CD4-positive, alpha-beta T cell treated with Interleukin-4 for 4 hours (primary cell): Measurements from ENCODE around the gene CEACAM4.
A peak's percentile ranks its signal among the peaks of the same experiment; 100 is the strongest.

ENCODE experiments used
- DNase-seq: peaks from one replicate; pipeline ENCODE4 v3.0.0-alpha.2; 2020

CEACAM4 gene

GRCh38 chr19:41626877-41627276, at the start of gene CEACAM4:
Gene CEACAM4, minus strand, starts transcription at chr19:41627074. Its CDS starts 111 bp downstream, at chr19:41626963.
- peak; percentile 6 for DNase-seq

- DNase-seq, result no peak
Measured at GRCh38 chr19:41671486-41671885, 44.6 kb upstream of the CEACAM4 start.

- DNase-seq, result no peak
Measured at GRCh38 chr19:41670755-41671154, 43.9 kb upstream of the CEACAM4 start.

DNA sequence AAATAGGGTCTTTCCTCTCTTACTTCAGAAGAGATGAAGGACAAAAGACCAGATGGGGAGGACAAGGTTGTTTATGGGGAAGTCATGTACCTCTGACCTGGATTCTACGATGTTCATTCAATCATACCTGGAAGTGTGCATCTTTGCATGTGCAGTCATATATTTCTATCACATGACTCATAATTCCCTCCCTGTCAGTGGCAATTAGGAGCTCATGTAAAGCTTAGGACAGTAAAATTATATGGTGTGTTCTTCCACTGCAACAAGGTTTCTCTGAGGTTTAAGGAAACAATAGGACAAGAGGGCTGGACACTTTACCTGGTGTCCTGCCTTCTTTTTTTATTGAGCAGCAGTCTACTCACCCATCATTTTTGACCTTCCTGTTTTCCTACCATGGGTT, 41.4 kb upstream of the CEACAM4 start:
- DNase-seq, result no peak

GRCh38 chr19:41666075-41666474, 39.2 kb upstream of the CEACAM4 start:
- DNase-seq, result no peak

- DNase-seq, result no peak
Measured at GRCh38 chr19:41657157-41657556, 30.3 kb upstream of the CEACAM4 start.

DNA sequence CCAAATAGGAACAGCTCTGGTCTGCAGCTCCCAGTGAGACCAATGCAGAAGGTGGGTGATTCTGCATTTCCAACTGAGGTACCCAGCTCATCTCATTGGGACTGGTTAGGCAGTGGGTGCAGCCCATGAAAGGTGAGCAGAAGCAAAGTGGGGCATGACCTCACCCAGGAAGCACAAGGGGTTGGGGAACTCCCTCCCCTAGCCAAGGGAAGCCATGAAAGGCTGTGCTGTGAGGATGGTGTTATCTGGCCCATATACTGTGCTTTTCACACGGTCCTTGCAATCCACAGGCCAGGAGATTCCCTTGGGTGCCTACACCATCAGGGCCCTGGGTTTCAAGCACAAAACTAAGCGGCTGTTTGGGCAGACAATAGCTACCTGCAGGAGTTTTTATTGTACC, 29.9 kb upstream of the CEACAM4 start:
- DNase-seq, result peak; percentile 4

DNA sequence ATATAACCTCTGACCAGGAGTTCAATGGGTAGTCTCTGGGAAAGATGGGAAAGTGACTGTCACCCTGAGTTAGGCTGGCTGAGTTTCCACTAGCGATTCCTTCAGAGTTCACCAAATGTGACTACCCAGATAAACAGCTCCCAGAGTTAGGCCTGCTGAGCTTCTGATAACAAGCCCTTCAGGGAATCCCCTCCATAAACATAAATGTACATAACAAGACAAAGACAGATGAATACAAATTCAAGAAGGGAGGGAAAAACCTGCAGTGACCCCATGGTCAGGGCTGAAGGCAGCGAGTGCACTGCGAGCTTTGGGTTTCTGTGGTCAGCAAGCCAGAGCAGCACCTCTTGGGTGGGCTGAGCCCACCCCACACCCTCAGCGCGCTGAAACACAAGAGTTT, 25.4 kb upstream of the CEACAM4 start:
- no peak for DNase-seq

GRCh38 chr19:41649827-41650226, 23.0 kb upstream of the CEACAM4 start:
- DNase-seq, result no peak

DNA sequence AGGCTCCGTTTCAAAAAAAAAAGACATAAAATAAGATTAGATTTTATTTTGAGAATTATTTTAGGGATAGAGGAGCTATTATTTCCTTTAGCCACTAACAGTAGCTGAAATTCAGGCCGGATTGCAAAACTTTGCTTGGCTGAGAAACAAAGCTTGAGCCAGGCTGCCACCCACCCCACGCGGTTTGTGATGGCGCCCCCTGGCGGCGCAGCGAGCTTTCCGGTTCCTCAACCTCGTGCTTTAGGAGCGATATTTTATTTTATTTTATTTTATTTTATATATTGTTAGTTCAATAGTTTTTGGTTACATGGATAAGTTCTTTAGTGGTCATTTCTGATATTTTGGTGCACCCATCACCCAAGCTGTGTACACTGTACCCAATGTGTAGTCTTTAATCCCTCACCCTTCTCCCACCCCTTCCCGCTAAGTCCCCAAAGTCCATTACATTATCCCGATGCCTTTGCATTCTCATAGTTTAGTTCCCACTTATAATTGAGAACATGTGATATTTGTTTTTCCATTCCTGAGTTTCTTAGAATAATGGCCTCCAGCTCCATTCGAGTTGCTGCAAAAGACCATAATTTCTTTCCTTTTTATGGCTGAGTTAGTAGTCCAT, 19.8 kb upstream of the CEACAM4 start:
- DNase-seq, result no peak

- DNase-seq, result peak; percentile 74
Measured at GRCh38 chr19:41641879-41642485, 15.1 kb upstream of the CEACAM4 start.

GRCh38 chr19:41638641-41639081, 11.8 kb upstream of the CEACAM4 start:
- DNase-seq, result no peak

GRCh38 chr19:41637484-41637883, 10.6 kb upstream of the CEACAM4 start:
- no peak for DNase-seq

DNA sequence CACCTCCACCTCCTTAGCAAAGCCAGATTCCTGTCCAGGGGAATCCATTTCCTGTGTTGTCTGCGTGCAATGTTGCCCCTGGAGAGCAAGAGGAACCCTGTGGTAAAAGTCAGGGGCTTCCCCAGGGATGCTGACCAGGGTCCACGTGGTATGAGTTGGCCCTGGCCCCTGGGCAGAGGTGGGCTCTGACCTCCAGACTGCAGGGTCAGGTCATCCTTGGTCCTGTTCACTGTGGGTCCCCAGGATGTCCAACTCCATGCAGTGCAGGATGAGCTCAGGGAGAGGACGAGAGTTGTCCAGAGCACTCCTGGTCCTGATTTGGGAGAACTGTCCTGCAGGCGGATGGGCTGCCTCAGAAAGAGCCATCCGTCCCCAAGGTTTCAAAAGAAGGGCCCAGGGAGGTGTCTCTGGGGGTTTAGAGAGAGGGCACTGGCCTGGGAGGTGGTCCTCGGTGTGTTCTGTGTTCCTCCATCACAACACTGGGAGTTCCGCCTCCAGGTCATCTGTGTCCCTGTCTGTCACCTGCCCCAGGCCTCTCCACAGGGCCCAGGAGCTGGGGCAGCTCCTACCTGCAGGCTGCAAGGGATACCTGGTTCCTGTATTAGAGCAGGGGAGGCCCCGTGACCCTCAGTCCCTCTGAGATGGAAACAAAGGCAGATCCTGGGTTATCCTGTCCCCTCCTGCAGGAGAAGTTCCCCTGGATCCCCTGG, 1.2 kb upstream of the CEACAM4 start:
- DNase-seq, result no peak

DNA sequence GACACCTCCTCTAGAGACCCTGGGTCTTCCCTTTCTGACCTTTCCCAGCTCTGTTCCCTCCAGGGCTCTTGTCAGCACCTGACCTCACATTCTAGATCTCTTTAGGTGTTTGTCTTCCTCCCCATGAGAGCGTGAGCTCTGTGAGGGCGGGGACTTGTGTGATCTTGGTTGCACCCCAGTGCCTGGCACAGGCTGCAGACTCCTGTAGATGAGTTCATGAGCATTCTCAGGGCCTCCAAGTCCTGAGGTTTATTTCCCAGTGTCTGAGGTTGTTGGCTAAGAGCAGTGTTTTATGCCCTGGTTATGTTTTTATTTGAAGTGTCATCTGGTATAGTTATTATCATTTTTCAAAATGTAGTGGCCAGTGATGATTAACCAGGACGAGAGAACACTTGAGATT, 596 bp downstream of the CEACAM4 start:
- no peak for DNase-seq

DNA sequence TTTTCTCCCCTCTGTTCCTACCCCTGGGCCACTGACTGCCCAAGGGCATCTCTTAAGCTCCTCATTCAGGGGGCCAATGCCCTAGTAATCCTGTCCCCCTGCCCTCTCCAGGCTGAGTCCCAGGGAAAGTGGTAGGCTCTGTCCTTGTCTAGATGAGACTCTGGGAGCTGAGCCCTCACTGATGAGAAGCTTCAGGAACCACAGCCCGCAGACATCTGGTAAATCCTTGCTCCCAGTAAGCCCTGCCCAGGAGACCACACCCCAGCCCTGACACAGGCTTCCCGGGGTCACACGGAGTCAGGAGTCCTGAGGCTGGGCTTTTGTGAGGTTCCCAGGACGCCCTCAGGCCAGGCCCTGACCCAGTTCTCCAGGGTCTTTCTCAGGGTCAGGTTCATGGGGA, 1.9 kb downstream of the CEACAM4 start:
- no peak for DNase-seq

GRCh38 chr19:41624515-41624914, 2.4 kb downstream of the CEACAM4 start:
- DNase-seq, result no peak

- no peak for DNase-seq
Measured at GRCh38 chr19:41623360-41623759, 3.5 kb downstream of the CEACAM4 start.

GRCh38 chr19:41621654-41622053, 5.2 kb downstream of the CEACAM4 start:
- no peak for DNase-seq

DNA sequence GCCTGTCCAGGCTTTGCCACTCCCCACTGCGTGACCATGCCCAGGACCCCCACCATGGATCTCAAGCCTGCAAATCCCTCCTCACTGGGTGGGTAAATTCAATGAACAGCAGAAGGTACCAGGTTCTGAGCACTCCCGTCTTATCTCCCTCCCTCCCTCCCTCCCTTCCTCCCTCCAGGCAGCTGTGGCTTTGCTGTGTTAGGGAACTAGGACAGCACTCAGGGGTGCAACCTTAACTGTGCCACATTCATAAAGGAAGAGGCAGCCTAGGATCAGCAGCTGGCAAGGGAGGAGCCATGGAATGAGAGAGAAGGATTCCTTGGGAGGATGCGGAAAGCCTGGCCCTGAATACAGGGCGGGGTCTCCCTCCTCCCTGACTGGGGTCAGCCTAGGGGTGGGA, 5.6 kb downstream of the CEACAM4 start:
- no peak for DNase-seq

DNA sequence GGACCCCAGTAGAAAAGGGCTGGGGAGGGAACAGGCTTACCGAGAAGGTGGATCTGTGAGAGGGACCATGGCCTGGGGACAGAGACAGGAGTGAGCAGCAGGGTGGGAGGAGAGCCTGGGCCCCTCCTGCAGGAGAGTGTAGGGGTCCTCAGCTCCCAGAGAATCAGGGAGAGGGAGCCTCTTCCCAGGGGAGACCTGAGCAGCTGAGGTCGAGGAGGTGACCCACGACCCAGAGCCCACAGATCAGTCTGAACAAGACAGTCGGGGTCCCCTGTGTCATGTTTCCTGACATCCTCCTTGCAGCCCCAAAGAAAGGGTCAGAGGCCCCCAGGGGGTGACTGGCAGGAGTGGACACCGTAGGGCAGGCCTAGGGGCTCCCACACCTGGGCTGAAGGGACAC, 6.7 kb downstream of the CEACAM4 start:
- DNase-seq, result no peak

GRCh38 chr19:41619018-41619556, 7.8 kb downstream of the CEACAM4 start:
- DNase-seq, result no peak

- no peak for DNase-seq
Measured at GRCh38 chr19:41617941-41618730, 8.7 kb downstream of the CEACAM4 start.
